Measurements from ENCODE around the gene KHNYN.

KHNYN gene

GRCh38 chr14:24403294-24403998, 26.3 kb upstream of the KHNYN start:
- no peak for TF ChIP-seq CTCF (IDR thresholded peaks at IDR 0.05; ENCODE audit: borderline replicate concordance, insufficient read depth, low read depth, low read length)

DNA sequence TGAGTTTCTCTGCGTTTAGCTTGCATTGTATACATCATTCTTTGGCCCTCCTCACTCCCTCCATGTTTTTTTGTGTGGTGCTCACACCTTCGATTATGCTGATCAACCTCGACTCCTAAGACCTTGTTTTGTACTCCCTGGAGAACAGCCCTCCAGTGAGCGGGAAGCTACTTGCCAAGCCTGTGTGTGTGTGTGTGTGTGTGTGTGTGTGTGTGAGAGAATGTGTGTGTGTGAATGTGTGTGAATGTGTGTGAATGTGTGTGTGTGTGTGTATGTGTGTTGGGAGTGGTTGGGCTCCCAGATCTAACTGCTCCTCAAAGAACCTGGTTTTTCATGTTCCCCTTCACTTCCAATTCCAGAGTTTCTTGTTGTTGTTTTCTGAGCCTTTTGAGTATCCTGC, 24.9 kb upstream of the KHNYN start:
- no peak for TF ChIP-seq CTCF (IDR thresholded peaks at IDR 0.05; ENCODE audit: borderline replicate concordance, insufficient read depth, low read depth, low read length)
- H3K4me3 ChIP-seq (ENCODE audit: low read depth, low read length) = no peak overlapping the region

More at GRCh38 chr14:24403294-24403998, 26.3 kb upstream of the KHNYN start:
- H3K4me3 ChIP-seq (ENCODE audit: low read depth, low read length) = no peak overlapping the region

DNA sequence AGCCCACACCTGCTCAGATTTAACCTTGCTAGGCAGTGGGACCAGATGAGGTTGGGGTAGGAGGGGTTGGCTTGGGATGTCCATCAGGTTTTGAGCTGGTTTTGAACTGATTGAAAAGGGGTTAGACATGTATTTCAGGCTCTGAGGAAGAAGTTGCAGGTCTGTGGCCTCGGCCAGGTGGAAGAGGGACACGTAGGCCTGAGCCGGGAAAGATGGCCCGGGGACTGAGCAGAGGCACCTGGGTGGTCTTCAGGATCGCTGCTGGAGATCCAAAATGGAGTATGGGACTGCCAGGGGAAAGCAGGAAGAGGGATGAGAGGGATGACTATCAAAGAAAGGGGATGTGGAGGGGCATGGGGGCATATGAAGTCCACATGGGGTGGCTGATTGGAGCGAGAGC, 23.3 kb upstream of the KHNYN start:
- TF ChIP-seq CTCF (IDR thresholded peaks at IDR 0.05; ENCODE audit: borderline replicate concordance, insufficient read depth, low read depth, low read length) = no peak

DNA sequence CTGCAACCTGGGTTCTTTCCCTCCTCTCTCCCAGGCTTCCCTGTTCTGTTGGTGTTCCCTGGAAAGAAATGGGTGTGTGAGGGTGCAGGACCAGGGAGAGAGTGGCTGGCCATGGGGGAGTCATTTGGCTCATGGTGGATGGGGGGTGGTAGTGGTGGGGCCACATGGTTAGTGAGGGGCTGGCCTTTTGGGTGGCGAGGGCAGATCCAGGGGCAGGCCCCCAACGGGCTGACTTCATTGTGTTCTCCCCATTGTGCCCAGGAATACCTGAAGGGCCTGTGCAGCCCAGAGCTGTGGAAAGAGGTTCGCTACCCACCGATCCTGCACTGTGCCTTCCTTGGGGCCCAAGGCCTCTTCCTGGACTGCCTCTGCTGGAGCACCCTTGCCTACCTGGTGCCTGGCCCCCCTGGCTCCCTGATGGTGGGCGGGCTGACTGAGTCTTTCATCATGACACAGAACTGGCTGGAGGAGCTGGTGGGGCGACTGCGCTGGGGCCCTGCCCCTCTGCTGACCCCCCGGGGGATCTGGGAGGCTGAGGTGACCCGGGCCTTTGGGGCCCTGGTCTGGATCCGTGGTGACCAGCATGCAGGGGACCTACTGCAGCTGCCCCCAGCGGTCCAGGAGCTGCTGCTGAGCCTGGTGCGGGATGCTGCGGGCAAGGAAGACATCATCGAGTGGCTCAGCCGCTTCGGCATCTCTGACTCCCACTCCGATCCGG, 22.0 kb upstream of the KHNYN start:
- no peak overlapping the region for H3K4me3 ChIP-seq (ENCODE audit: low read depth, low read length)
- no peak for TF ChIP-seq CTCF (IDR thresholded peaks at IDR 0.05; ENCODE audit: borderline replicate concordance, insufficient read depth, low read depth, low read length)

More for the DNA sequence above, 23.3 kb upstream of the KHNYN start:
- no peak overlapping the region for H3K4me3 ChIP-seq (ENCODE audit: low read depth, low read length)

DNA sequence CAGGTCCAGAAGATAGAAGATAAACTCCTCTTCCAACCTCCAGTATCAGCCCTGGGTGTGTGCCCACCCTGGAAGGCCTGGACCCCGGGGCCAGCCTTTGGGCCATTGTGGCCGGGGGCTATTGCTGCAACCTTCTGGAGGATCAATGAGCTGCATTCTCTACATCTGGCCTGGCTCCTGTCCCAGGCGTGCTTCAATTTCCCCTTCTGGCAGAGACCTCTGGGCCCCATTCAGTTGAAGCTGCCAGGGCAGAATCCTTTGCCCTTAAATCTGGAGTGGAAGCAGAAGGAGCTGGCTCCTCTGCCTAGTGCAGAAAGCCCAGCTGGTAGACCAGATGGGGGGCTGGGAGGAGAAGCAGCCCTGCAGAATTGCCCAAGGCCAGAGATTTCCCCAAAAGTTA, 21.0 kb upstream of the KHNYN start:
- no peak for TF ChIP-seq CTCF (IDR thresholded peaks at IDR 0.05; ENCODE audit: borderline replicate concordance, insufficient read depth, low read depth, low read length)
- H3K4me3 ChIP-seq (ENCODE audit: low read depth, low read length) = no peak overlapping the region

GRCh38 chr14:24409192-24409591, 20.6 kb upstream of the KHNYN start:
- TF ChIP-seq CTCF (IDR thresholded peaks at IDR 0.05; ENCODE audit: borderline replicate concordance, insufficient read depth, low read depth, low read length) = no peak
- no peak overlapping the region for H3K4me3 ChIP-seq (ENCODE audit: low read depth, low read length)

- TF ChIP-seq CTCF (IDR thresholded peaks at IDR 0.05; ENCODE audit: borderline replicate concordance, insufficient read depth, low read depth, low read length) = no peak
Measured at GRCh38 chr14:24409956-24410355, 19.8 kb upstream of the KHNYN start.

More at GRCh38 chr14:24409956-24410355, 19.8 kb upstream of the KHNYN start:
- H3K4me3 ChIP-seq (ENCODE audit: low read depth, low read length) = no peak overlapping the region

Data from GM12875 (cell line).